Prostate gland (tissue), 2 donors: ENCODE results near the gene ATP1A1. TPM values are rescaled to one million over a fixed set of nuclear protein-coding genes. Genes with fewer than 3 reads are reported as not detected.

Experiments used
- DNase-seq: peaks from one replicate; pipeline ENCODE4 v3.0.0-alpha.2; 2019; ENCODE audit warnings: low spot score
- H3K27ac ChIP-seq, 2 donors: fragments of 200-600 bp; sonication (generic); 2 replicates each; pipeline ENCODE4 v1.5.1; 2017 to 2019
- H3K27me3 ChIP-seq: fragments of 200-600 bp; sonication (generic); replicated peaks from 2 replicates; pipeline ENCODE4 v1.5.1; 2019; ENCODE audit not compliant: insufficient read depth
- H3K36me3 ChIP-seq, 2 donors: fragments of 200-600 bp; sonication (generic); 1 replicate in 1 of 2; 2 replicates in 1 of 2; pipeline versions ENCODE4 v1.5.1 to v1.8.1; 2017 to 2019
- H3K4me1 ChIP-seq: fragments of 200-600 bp; sonication (generic); replicated peaks from 2 replicates; pipeline ENCODE4 v1.5.1; 2019
- H3K4me3 ChIP-seq, 2 donors: fragments of 200-600 bp; sonication (generic); 2 replicates each; pipeline ENCODE4 v1.5.1; 2017 to 2019
- H3K9me3 ChIP-seq: fragments of 200-600 bp; sonication (generic); 2 replicates; pipeline ENCODE4 v1.5.1; 2017
- POLR2A ChIP-seq: fragments of 450-650 bp; IDR thresholded peaks from one replicate; pipeline ENCODE4 v1.6.1; 2016; ENCODE audit warnings: antibody characterized with exemption, mild to moderate bottlenecking
- POLR2AphosphoS5 ChIP-seq: sonication (generic); formaldehyde crosslinking; IDR thresholded peaks from one replicate; pipeline ENCODE4 v1.6.1; 2017; ENCODE audit warnings: antibody characterized with exemption
- WGBS: methylation state at CpG from one replicate; pipeline ENCODE4 v1.1.5; 2018; 5-methylcytosine and 5-hydroxymethylcytosine counted together
- intact Hi-C: fragments of 100-400 bp; cut with DNase I; formaldehyde crosslinking; loops from one replicate; pipeline ENCODE4 v1.14.2; 2022
- total RNA-seq, 2 donors: library from RNA; depleted of rRNA; stranded (reverse); fragments of >200 nt; gene quantifications; one replicate each; pipeline ENCODE4 v1.1.0, GENCODE V29; 2016
- TF ChIP-seq, protein P1 (sequence below), 4 experiments: fragments of 200-600 bp in 2 of 4; fragments of 450-650 bp in 2 of 4; sonication (generic) in 2 of 4; IDR thresholded peaks; 1 replicate in 3 of 4; 2 replicates in 1 of 4; pipeline ENCODE4 v1.5.1; 2016 to 2019; ENCODE audit warnings: antibody characterized with exemption in 4 of 4, mild to moderate bottlenecking in 2 of 4, moderate library complexity in 2 of 4

ATP1A1 gene
- total RNA-seq, 2 donors from 2014 or later: 365 to 536 TPM

- Histone ChIP-seq H3K36me3 (no peaks in the 10 kb centered on the region), H3K27me3 (no peaks in the 10 kb centered on the region), H3K4me1 (peaks cover 3% of the 10 kb centered on the region), H3K27ac (peak overlapping the region; percentile 96 to 98), H3K4me3 (peak overlapping the region; percentile 99 to 100), H3K9me3 (no peaks in the 10 kb centered on the region)
- peak; percentile 71 for DNase-seq
- TF ChIP-seq, protein P1, sequence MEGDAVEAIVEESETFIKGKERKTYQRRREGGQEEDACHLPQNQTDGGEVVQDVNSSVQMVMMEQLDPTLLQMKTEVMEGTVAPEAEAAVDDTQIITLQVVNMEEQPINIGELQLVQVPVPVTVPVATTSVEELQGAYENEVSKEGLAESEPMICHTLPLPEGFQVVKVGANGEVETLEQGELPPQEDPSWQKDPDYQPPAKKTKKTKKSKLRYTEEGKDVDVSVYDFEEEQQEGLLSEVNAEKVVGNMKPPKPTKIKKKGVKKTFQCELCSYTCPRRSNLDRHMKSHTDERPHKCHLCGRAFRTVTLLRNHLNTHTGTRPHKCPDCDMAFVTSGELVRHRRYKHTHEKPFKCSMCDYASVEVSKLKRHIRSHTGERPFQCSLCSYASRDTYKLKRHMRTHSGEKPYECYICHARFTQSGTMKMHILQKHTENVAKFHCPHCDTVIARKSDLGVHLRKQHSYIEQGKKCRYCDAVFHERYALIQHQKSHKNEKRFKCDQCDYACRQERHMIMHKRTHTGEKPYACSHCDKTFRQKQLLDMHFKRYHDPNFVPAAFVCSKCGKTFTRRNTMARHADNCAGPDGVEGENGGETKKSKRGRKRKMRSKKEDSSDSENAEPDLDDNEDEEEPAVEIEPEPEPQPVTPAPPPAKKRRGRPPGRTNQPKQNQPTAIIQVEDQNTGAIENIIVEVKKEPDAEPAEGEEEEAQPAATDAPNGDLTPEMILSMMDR (IDR thresholded peaks at IDR 0.05): no peak
- TF ChIP-seq POLR2A (peak; percentile 56), POLR2AphosphoS5 (peak; percentile 38)
- 1% methylated on average over 59 of the region's 84 CpGs for WGBS
- intact Hi-C loops: no loop called here
Observed at GRCh38 chr1:116373431-116374352, 648 bp downstream of the ATP1A1 start.

DNA sequence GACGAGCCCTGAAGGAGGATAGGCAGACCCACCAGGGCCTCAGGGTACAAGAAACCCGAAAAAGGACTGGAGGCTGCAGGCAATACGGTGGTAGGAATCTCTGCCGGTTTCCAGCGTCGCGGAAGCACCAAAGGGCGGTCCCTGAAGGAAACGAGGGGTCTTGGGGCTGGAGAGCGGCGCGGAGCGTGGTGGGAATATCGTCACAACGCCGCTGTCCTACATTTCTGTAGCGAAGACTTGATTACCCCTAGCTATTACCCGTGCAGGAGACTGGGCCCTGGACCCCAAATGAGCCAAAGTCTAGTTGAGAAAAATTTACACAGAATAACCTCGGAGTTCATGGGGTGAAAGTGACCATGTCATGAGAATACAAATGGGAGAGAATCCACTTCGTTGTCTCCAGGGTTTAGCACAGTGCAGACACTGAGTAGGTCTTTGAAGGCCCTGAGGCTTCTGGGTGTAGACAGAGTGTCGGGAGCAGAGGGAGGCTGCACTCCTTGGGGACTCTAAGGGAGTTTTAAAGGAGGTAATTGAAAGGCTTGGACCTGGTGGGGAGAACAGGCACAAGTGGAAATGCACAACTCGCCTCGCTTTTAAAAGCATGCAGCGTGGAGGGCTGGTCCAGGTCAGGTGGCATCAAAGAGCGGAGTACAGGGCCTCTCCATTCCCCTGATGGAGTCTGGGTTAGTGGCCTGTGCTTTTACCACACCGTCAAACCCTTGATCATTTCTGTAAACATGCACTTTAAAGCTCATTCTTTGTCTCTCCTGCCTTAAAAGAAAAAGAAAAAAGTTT, 1.5 kb downstream of the ATP1A1 start:
- 9% methylated on average over 26 of the region's 26 CpGs for WGBS
- peak overlapping the region; percentile 96 to 98 for H3K27ac ChIP-seq
- TF ChIP-seq POLR2AphosphoS5: no peak
- TF ChIP-seq POLR2A: no peak
- TF ChIP-seq, protein P1 (IDR thresholded peaks at IDR 0.05): no peak
- H3K4me3 ChIP-seq: peak overlapping the region; percentile 99 to 100
- H3K36me3 ChIP-seq: no peaks in the 10 kb centered on the region
- peak; percentile 33 for DNase-seq
- H3K4me1 ChIP-seq: peaks cover 3% of the 10 kb centered on the region
- intact Hi-C loops: loop anchor here (5.0 kb wide), 2 partner anchors 43 to 207 kb away; no protein-coding TSS in a partner anchor
- H3K27me3 ChIP-seq: no peaks in the 10 kb centered on the region
- H3K9me3 ChIP-seq: no peaks in the 10 kb centered on the region

DNA sequence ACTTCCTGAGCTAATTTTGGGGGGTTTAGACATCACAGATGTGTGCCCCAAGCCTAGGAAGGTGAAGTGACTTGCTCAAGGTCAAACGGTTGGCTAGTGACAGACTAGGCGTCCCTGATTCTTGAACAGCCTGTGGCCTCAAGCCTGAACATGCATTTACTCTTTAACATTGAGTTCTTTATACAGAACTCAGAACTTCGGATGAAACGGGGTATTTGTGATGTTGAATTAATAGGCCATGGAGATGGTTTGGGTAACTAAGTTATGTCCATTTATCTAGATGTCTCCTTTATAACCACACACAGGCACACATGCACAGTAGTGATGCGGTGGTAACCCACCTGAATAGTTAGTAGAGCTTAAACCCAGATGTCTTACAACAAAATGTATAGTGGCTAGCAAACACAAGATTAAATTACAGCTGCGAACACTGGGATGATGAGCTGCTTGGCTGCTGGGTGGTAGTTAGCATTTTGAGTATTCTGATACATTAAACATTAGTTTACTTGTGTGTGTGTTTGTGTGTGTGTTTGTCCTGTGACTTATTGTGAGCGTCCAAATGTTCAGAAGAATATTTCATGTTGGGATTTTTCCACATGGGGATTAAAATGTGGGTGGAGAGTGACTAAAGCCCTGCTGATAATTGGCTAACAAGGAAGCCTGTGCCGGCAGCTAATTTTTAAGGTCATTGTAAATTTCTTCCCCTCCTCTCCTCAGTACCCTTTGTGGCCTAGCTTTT, 2.3 kb downstream of the ATP1A1 start:
- H3K27me3 ChIP-seq: no peaks in the 10 kb centered on the region
- intact Hi-C loops: loop anchor here (5.0 kb wide), 2 partner anchors 42 to 208 kb away; no protein-coding TSS in a partner anchor
- peak overlapping the region; percentile 99 to 100 for H3K4me3 ChIP-seq
- TF ChIP-seq, protein P1 (IDR thresholded peaks at IDR 0.05): no peak
- TF ChIP-seq POLR2AphosphoS5 (no peak), POLR2A (no peak)
- H3K36me3 ChIP-seq: no peaks in the 10 kb centered on the region
- peak overlapping the region; percentile 96 to 98 for H3K27ac ChIP-seq
- no peak for DNase-seq
- no peaks in the 10 kb centered on the region for H3K9me3 ChIP-seq
- WGBS: 27% methylated on average over 8 of the region's 8 CpGs
- H3K4me1 ChIP-seq: peaks cover 8% of the 10 kb centered on the region

- Histone ChIP-seq H3K4me1 (peaks cover 8% of the 10 kb centered on the region), H3K36me3 (no peaks in the 10 kb centered on the region), H3K9me3 (no peaks in the 10 kb centered on the region), H3K27ac (peak overlapping the region; percentile 96 to 98), H3K4me3 (peak overlapping the region; percentile 99 to 100), H3K27me3 (no peaks in the 10 kb centered on the region)
- intact Hi-C loops: loop anchor here (2.0 to 5.0 kb wide), 3 partner anchors 29 to 209 kb away; no protein-coding TSS in a partner anchor
- peak; percentile 96 for DNase-seq
- TF ChIP-seq, protein P1 (IDR thresholded peaks at IDR 0.05): no peak
- peak; percentile 77 for TF ChIP-seq POLR2A
- peak; percentile 93 for TF ChIP-seq POLR2AphosphoS5
- 10% methylated on average over 9 of the region's 9 CpGs for WGBS
Observed at GRCh38 chr1:116375887-116376728, 3.1 kb downstream of the ATP1A1 start.
